HG03558 (cell line): ENCODE results near the gene AK1.

Experiments used
- ATAC-seq: cut with Tn5 transposase; IDR thresholded peaks from one replicate; pipeline ENCODE4 v1.9.1; 2021; ENCODE audit warnings: moderate number of reproducible peaks; ENCODE audit not compliant: unreplicated experiment; ENCODE audit errors: extremely low read depth

AK1 gene

DNA sequence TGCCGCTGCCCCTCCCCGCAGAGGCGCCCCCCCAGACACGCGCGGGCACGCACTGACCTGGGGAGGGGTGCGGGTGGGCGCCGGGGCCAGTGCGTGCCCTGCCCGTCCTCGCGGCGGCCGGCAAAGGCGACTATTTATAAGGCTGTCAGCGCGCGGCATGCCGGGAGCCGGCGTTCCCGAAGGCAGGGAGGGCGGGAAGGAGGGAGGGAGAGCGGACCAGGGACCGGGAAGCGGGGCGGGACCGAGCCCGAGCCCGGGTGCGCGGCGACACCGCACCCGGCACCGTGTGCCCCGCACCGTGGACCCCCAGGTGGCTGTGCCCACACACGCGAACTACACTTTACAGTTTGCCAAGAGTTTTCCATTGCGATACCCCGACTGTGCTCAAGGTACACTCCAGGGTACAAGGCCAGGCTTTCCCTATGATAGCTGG is at the start of gene AK1:
TSS of gene AK1 (minus strand) at position 110 of the 433 bp plus-strand sequence. CDS start 3,058 bp downstream, outside the sequence.
- ATAC-seq: no peak

- ATAC-seq: no peak
These were observed 49.4 kb upstream of the AK1 start for GRCh38 chr9:127926906-127927200.

DNA sequence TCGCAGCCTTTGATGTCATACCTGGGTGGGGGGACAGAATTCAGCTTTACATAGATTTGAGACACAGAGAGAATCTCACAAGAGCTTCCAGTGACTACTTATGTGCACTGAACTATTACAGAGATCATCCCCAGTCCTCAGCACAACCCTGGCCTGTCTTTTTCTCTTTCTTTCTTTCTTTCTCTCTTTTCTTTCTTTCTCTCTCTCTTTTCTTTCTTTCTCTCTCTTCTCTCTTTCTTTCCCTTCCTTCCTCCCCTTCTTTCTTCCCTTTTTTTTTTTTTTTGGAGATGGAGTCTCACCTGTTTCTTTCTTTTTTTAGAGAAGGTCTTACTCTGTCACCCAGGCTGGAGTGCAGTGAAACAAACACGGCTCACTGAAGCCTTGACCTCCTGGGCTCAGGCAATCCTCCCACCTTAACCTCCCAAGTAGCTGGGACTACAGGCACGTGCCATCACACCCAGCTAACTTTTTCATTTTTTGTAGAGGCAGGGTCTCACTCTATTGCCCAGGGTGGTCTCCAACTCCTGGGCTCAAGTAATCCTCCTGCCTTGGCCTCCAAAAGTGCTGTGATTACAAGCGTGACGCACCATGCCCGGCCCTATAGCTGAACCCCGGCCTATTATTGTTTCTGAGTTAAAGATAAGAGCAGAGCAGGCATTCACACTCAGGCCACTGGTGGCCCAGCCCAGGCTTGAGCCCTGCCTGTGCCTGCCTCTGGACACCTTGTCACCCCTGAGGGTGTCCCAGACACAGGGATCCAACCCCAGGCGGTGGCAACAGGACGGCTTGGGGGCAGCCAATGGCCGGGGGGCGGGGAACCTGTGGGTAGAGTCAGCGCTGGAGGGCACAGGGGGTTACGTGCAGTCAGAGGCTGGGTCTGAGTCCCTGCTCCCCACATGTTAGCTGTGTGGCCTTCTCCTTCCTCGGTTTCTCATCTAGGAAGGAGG is 48.8 kb upstream of the AK1 start:
- ATAC-seq: no peak

- ATAC-seq: no peak
These were observed 47.4 kb upstream of the AK1 start for GRCh38 chr9:127924736-127925444.

DNA sequence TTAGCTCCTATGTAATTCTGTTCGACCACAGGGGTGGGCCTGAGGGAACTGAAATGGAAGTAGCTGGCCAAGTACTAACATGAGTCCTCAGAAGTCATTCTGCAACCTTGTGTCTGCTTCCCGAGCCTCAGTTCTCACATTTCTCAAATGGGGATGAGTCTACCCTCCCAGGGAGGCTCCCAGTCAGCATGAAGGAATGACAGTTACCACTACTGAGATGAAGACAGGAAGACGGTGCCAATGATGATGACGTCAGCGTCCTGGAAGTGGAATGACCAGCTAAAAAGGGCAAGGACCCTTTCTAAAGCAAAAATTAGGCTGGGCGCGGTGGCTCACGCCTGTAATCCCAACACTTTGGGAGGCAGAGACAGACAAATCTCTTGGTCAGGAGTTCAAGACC is 46.3 kb upstream of the AK1 start:
- no peak for ATAC-seq

- ATAC-seq: no peak
These were observed 45.6 kb upstream of the AK1 start for GRCh38 chr9:127923046-127923445.

DNA sequence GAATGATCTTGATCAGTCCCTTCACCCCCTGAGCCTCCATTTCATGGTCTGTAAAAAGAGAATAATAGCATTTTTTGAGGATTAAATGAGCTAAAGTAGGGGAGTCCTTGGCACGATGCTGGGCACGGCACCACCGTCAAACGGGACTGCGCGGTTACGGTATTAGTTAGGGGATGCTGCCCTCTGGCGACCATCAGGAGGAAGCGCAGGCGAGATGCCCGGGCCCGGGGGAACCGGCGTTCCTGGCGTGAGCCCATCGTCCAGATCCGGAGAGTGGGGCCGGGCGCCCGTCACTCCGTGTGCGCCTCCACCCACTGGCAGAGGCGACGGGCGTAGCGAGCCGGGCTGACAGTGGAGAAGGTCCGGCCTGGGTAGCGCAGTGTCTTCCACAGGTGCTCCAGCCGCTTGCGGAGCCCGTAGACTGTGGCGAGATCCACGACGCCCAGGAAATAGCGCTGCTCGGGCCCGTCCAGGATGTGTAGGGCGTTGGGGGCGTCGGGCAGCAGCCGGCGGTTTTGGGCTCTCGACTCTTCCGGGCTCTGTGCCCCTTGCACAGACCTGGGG is 44.2 kb upstream of the AK1 start:
- no peak for ATAC-seq

- no peak for ATAC-seq
These were observed 43.3 kb upstream of the AK1 start for GRCh38 chr9:127920794-127921193.

GRCh38 chr9:127919253-127919815 is 41.9 kb upstream of the AK1 start:
- no peak for ATAC-seq

DNA sequence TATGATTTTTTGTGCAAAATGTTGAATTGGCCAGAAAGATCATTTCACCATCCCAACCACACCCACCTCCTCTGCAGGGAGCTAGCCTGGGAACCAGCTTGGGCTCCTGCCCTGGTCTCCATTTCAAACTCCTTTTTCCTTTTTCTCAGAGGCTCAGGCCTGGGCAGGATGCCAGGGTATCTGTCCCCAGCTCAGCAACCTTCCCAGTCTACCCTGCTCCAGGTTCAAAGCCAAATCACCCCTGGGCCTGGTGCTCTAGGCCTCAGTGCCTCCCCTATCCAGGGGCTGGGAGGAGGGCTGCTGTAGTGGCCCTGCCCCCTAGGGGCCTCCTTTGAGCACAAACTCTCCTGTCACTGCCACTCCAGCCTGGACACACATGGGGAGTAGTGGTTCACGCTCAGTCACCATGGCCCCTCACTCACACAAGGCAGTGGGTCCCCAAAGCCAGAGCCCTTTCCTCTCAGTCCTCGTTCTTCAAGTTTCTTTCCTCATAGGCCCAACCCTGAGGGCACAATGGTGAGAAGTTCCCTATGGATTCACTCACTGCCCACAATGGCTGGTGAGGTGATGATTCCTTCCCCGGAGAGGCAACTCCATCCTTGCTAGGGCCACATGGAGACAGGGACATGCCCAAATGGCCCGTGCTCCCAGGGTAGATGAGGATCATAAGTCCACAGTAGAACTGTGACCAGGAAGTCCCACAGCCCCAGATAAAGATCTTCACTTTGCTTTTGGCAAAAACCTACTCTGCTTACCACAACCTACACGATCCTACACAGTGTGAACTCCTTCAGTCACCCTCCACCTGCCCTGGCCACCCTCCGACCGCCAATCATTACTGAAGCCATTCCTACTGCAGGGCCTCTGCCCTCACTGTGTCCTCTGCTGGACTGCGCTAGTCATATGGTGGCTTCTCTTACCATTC is 41.0 kb upstream of the AK1 start:
- ATAC-seq: no peak

DNA sequence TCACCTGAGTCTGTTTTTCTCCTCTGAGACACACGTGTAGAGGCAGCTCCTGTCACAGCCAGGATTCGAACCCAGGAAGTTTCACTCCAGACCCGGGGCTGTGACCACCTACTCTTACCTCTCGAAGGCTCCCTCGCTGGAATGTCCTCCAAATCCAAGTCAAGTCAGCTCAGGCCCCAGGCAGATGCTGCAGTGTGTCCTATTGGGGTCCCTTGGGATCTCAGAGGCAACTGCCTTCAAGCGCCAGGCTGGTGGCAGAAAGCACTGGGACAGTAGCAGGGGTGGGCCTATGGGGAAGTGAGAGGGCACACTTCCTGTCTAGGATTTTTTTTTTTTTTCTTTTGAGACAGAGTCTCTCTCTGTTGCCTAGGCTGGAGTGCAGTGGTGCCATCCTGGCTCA is 40.1 kb upstream of the AK1 start:
- no peak for ATAC-seq

GRCh38 chr9:127916720-127917581 is 39.5 kb upstream of the AK1 start, which contains the start of gene ST6GALNAC4:
ST6GALNAC4 (minus strand) TSS chr9:127917041; CDS start chr9:127916419, 622 bp downstream.
- ATAC-seq: peak; percentile 24

- no peak for ATAC-seq
These were observed 38.6 kb upstream of the AK1 start for GRCh38 chr9:127915801-127916719.

DNA sequence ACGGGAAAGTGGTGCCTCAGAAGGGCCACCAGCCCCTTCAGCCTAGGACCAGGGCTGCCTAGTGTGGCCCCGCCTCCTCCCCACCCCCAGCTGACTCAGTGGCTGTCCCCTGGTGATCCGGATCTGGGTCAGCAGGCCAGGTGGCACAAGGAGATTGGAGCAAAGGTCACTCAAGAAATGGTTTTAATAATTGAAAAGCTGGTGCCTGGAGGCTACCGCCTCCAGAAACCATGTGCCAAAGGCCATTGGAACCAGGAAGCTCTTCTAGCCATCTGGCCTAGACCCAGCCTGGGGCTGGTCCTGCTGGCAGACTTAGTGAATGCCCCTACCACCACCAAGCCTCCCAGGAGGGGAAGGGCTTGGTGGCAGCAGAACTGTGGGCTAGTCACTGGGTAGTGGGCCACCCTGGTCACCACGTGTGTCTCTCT is 37.9 kb upstream of the AK1 start:
- ATAC-seq: no peak

DNA sequence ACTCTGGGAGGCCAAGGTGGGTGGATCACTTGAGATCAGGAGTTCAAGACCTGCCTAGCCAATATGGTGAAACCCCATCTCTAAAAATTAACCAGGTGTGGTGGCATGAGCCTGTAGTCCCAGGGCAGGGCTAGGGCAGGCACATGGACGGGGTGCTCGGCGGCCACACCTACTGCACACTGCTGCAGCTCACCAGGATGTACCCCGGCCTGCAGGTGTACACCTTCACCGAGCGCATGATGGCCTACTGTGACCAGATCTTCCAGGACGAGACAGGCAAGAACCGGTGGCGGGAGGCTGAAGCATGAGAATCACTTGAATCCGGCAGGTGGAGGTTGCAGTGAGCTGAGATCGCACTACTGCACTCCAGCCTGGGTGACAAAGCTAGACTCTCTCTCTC is 36.2 kb upstream of the AK1 start:
- no peak for ATAC-seq

DNA sequence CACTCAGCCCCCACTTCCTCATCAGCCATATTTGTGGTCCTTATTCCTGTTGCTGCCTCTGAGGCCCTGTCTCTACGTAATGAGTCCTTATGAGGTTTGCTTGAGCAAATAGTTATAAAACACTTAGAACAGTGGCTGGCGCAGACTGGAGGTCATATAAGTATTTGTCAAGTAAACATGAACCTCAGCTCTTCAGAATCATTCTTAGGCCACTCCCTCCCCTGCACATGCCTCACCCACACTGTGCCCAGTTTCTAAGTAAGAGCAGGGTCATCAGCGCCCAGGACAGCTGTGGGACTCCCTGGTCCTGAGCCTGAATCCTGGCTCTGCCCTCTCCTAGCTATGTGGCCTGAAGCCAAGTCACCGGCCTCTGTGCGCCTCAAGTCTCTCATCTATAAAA is 35.4 kb upstream of the AK1 start:
- ATAC-seq: no peak

GRCh38 chr9:127912296-127912695 is 34.8 kb upstream of the AK1 start:
- no peak for ATAC-seq
